OCI-LY7 (cell line): ENCODE data around the gene GTF2F1.

Source experiments
- CTCF ChIP-seq: fragments of 200-600 bp; sonication (generic); conservative IDR thresholded peaks from 2 replicates; pipeline ENCODE4 v1.5.1; 2014; ENCODE audit warnings: mild to moderate bottlenecking, antibody characterized with exemption, low read length, moderate library complexity, mixed read lengths
- EZH2phosphoT487 ChIP-seq: fragments of 200-600 bp; sonication (generic); IDR thresholded peaks from 2 replicates; pipeline ENCODE4 v1.6.1; 2018; ENCODE audit warnings: low read depth, borderline replicate concordance, mild to moderate bottlenecking, mixed run types, antibody characterized with exemption, low read length, moderate library complexity, mixed read lengths

GRCh38 chr19:6374161-6374709 is 18.7 kb downstream of the GTF2F1 start:
- TF ChIP-seq CTCF, result no peak
- TF ChIP-seq EZH2phosphoT487, result no peak
